ENCODE results near the gene PCBP1. TPM values are rescaled to one million over a fixed set of nuclear protein-coding genes. Genes with fewer than 3 reads are reported as not detected.

PCBP1 gene
- total RNA-seq, 2 experiments from 2014 or later, result 424 to 429 TPM

- CTCF ChIA-PET, result interaction anchor here (0.8 to 3.3 kb wide), 5 partner anchors 11 to 63 kb away, joined by 3 to 19 read pairs (median 10); no protein-coding TSS in a partner anchor
- POLR2A ChIA-PET, result interaction anchor here (0.9 to 4.3 kb wide), 7 partner anchors 7 to 217 kb away, joined by 4 to 47 read pairs (median 14); partner anchors contain the start of gene MXD1
These were observed 44.3 kb downstream of the PCBP1 start for GRCh38 chr2:70131344-70132143.

GRCh38 chr2:70132244-70133126, 45.2 kb downstream of the PCBP1 start:
- POLR2A ChIA-PET, result interaction anchor here (0.7 to 4.3 kb wide), 8 partner anchors 8 to 218 kb away, joined by 3 to 47 read pairs (median 9); partner anchors contain the start of genes C2orf42 and MXD1
- CTCF ChIA-PET, result interaction anchor here (0.8 to 3.3 kb wide), 9 partner anchors 8 to 64 kb away, joined by 3 to 19 read pairs (median 4); no protein-coding TSS in a partner anchor

GRCh38 chr2:70133127-70133452, 45.8 kb downstream of the PCBP1 start:
- CTCF ChIA-PET, result interaction anchor here (1.1 to 3.3 kb wide), 7 partner anchors 9 to 48 kb away, joined by 3 to 19 read pairs (median 4); no protein-coding TSS in a partner anchor

GRCh38 chr2:70133491-70134322, 46.4 kb downstream of the PCBP1 start:
- CTCF ChIA-PET, result interaction anchor here (0.7 to 3.3 kb wide), 9 partner anchors 8 to 52 kb away, joined by 3 to 19 read pairs (median 4); no protein-coding TSS in a partner anchor
- POLR2A ChIA-PET, result interaction anchor here (0.9 to 4.3 kb wide), 9 partner anchors 9 to 219 kb away, joined by 3 to 47 read pairs (median 10); partner anchors contain the start of genes MXD1 and SNRPG

More at GRCh38 chr2:70133127-70133452, 45.8 kb downstream of the PCBP1 start:
- POLR2A ChIA-PET, result interaction anchor here (0.7 to 4.3 kb wide), 9 partner anchors 8 to 218 kb away, joined by 3 to 47 read pairs (median 10); partner anchors contain the start of genes C2orf42, MXD1 and SNRPG

- POLR2A ChIA-PET, result interaction anchor here (0.6 to 4.3 kb wide), 9 partner anchors 10 to 220 kb away, joined by 3 to 47 read pairs (median 8); partner anchors contain the start of genes MXD1 and SNRPG
- CTCF ChIA-PET, result interaction anchor here (0.7 to 3.3 kb wide), 5 partner anchors 8 to 53 kb away, joined by 3 to 19 read pairs (median 5); no protein-coding TSS in a partner anchor
These were observed 47.2 kb downstream of the PCBP1 start for GRCh38 chr2:70134323-70134983.

Other genes starting within 250 kb of the PCBP1 start
- gene SNRNP27, start 193.5 kb upstream of the PCBP1 start, total RNA-seq, result 10 to 100 TPM; 54.9 to 60.7 TPM
- 1 to 10 TPM; 5.7 to 6.4 TPM for gene MXD1, start 172.4 kb upstream of the PCBP1 start, total RNA-seq
- gene ASPRV1, start 125.8 kb upstream of the PCBP1 start, total RNA-seq, result under 1 TPM; 0.42 to 0.61 TPM
- 10 to 100 TPM; 20.4 to 22.9 TPM for gene C2orf42, start 103.5 kb downstream of the PCBP1 start, total RNA-seq
- 10 to 100 TPM; 78.8 to 79.3 TPM for gene TIA1, start 161.2 kb downstream of the PCBP1 start, total RNA-seq
- 10 to 100 TPM; 13.8 to 14.2 TPM for gene PCYOX1, start 170.7 kb downstream of the PCBP1 start, total RNA-seq
- gene SNRPG, start 206.3 kb downstream of the PCBP1 start, total RNA-seq, result 100 to 1,000 TPM; 551 to 574 TPM
- 100 to 1,000 TPM; 106 to 107 TPM for gene FAM136A, start 214.6 kb downstream of the PCBP1 start, total RNA-seq

All from activated CD8-positive, alpha-beta memory T cell treated with anti-CD3 and anti-CD28 coated beads for 36 hours (primary cell).